NCI-H1436 treated with DMSO at 0.1 percent for 48 hours (cell line): ENCODE measurements around the gene CRADD.
"Not testable (repeated sequence)": the region's sequence is repeated elsewhere in the genome, so short reads cannot be mapped to it uniquely, and the experiment has no call there.

Experiments
- DNase-seq: peaks from one replicate; lab custom pipeline; 2025; lab: John Stamatoyannopoulos, UW

CRADD gene

GRCh38 chr12:93758801-93759373 lies 81.7 kb downstream of the CRADD start:
- no peak for DNase-seq

- no peak for DNase-seq
Observed at GRCh38 chr12:93759512-93760081, 82.4 kb downstream of the CRADD start.

- no peak for DNase-seq
Observed at GRCh38 chr12:93760275-93760875, 83.2 kb downstream of the CRADD start.

- no peak for DNase-seq
Observed at GRCh38 chr12:93762059-93762719, 85.0 kb downstream of the CRADD start.

GRCh38 chr12:93762912-93763553 lies 85.9 kb downstream of the CRADD start:
- DNase-seq = no peak

GRCh38 chr12:93763746-93764147 lies 86.6 kb downstream of the CRADD start:
- DNase-seq = no peak

GRCh38 chr12:93766371-93766770 lies 89.2 kb downstream of the CRADD start:
- DNase-seq = no peak

- DNase-seq = no peak
Observed at GRCh38 chr12:93766796-93767523, 89.8 kb downstream of the CRADD start.

GRCh38 chr12:93767524-93767863 lies 90.3 kb downstream of the CRADD start:
- no peak for DNase-seq

GRCh38 chr12:93772003-93772700 lies 95.0 kb downstream of the CRADD start:
- DNase-seq = no peak

GRCh38 chr12:93773122-93773871 lies 96.1 kb downstream of the CRADD start:
- no peak for DNase-seq

- DNase-seq = no peak
Observed at GRCh38 chr12:93776581-93777018, 99.4 kb downstream of the CRADD start.

GRCh38 chr12:93777254-93777653 lies 100.1 kb downstream of the CRADD start:
- DNase-seq = no peak

GRCh38 chr12:93778306-93778705 lies 101.1 kb downstream of the CRADD start:
- no peak for DNase-seq

GRCh38 chr12:93778766-93779165 lies 101.6 kb downstream of the CRADD start:
- DNase-seq = no peak

- DNase-seq = no peak
Observed at GRCh38 chr12:93780101-93780641, 103.0 kb downstream of the CRADD start.

GRCh38 chr12:93780886-93781285 lies 103.7 kb downstream of the CRADD start:
- DNase-seq = not testable (repeated sequence)

GRCh38 chr12:93781961-93782360 lies 104.8 kb downstream of the CRADD start:
- DNase-seq = not testable (repeated sequence)

GRCh38 chr12:93782853-93783252 lies 105.7 kb downstream of the CRADD start:
- no peak for DNase-seq

- DNase-seq = no peak
Observed at GRCh38 chr12:93783832-93784231, 106.7 kb downstream of the CRADD start.
